GM18907 (cell line): ENCODE results near the gene EBLN1.

Experiments used
- ATAC-seq: cut with Tn5 transposase; IDR thresholded peaks from one replicate; pipeline ENCODE4 v1.9.1; 2021; ENCODE audit warnings: mild to moderate bottlenecking, moderate library complexity; ENCODE audit not compliant: unreplicated experiment

EBLN1 gene

GRCh38 chr10:22217842-22218241, at the start of gene EBLN1:
Gene EBLN1 (minus strand): TSS chr10:22218015. CDS start chr10:22209983, 8,032 bp downstream.
- no peak for ATAC-seq

DNA sequence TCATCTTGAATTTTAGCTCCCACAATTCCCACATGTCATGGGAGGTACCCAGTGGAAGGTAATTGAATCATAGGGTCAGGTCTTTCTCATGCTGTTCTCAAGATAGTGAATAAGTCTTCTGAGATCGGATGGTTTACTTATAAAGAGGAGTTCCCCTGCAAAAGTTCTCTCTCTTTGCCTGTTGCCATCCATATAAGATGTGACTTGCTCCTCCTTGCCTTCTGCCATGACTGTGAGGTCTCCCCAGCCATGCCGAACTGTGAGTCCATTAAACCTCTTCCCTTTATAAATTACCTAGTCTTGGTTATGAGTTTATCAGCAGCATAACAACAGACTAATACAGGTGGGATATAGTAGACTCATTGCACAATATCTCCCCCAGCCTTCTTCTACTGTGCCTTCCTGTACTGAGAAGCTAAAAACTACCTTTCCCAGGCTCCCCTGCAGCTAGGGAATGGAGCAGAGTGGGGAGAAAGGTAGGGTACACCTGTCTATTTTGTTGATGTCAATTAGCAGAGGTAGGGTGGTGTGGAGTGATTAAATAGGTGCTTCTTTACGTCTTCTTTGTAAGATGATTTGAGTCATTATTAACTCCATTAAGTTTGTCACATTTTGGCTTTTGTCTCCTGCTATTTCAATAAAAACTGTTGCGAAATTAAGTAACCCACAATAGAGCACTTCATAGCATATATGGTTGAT, 48.2 kb upstream of the EBLN1 start:
- no peak for ATAC-seq

- ATAC-seq, result no peak
Observed at GRCh38 chr10:22263106-22263505, 45.3 kb upstream of the EBLN1 start.

DNA sequence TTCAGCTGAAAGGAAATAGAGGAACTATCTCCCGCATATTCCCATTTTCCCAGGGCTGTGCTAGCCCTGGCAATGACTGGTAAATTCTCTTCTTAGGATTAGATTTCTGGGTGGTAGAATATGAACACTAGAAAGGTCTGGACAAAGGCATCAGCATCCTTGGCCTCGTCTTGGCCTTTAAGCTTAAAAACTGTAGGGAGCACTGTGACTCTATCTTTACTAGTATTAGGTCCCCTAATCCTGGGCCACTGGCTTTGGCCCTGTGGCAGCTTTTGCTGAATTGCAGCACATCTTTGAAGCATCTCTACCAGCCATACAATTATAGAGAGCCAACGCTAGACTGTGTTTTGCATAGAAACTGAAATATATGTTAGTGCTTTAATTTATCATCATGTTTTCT, 41.5 kb upstream of the EBLN1 start:
- no peak for ATAC-seq

GRCh38 chr10:22258471-22258870, 40.7 kb upstream of the EBLN1 start:
- ATAC-seq, result no peak

GRCh38 chr10:22253580-22253882, 35.7 kb upstream of the EBLN1 start:
- no peak for ATAC-seq

- peak; percentile 40 for ATAC-seq
Observed at GRCh38 chr10:22252801-22253579, 35.2 kb upstream of the EBLN1 start.

DNA sequence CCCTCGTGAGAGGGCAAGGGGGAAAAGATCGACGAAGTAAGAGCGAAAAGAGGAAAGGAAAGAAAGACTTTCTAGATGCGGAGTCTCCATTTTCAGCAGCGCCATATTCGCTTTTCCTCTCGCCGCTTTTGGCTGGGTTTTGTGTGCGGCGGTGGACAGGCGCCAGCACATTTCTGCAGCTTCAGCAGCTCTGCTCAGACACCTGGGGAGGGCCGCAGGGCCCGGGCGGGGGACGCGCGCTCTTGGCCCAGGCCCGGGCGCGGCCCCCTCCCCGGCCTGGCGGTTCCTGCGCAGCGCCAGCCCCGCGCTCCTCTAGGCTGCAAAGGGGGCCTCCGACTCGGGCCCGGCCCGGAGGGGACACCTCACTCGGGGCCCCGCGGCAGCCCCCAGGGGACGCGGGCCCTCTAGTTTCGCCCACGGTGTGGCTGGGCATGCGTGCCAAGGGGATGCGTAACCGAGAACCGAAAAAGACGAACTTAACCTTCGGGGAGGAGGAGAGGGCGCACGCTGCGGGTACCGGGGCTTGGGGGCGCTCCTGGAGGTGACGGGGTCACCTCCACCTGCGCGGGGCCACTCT, 34.5 kb upstream of the EBLN1 start:
- ATAC-seq, result peak; percentile 67

DNA sequence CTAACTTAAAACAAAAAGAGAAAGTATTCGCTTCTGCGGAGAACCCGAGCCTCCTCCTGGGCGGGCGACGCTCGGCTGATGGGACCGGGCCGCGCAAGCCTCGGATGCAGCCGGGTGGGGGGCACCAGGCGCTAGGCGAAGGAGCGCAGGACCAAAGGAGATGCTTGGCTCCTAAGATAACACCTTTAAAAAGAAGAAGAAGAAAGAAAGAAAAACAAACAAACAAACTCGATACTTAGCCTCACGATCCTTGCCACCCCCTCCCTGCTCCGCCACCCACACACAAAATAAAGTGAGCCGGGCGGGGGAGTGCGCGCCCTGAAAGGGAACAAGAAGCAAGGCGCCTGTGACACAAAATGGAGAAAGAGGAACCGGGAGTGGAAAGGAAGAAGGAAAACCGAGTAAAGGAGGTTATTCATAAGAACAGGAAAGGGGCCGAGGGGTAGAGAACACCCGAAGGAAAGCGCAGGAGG, 34.0 kb upstream of the EBLN1 start:
- ATAC-seq, result peak; percentile 58

- no peak for ATAC-seq
Observed at GRCh38 chr10:22250897-22251660, 33.3 kb upstream of the EBLN1 start.

DNA sequence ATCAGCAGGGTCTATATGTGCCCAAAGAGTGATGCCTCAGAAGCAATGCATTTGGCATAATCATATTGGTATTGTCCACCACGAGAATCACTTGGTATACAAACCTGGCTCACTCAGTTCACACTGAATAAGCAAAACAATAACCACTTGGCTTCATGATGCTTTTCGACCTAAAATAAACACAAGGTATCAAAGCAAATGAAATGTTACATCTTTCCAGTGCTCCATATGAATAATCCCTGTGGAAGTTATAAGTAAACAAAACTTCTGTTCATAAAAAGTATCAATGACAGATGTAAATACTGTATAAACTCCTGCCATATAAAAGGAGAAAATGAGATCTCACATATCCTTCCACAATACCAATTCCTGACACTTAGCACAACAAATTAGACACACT, 29.8 kb upstream of the EBLN1 start:
- no peak for ATAC-seq

DNA sequence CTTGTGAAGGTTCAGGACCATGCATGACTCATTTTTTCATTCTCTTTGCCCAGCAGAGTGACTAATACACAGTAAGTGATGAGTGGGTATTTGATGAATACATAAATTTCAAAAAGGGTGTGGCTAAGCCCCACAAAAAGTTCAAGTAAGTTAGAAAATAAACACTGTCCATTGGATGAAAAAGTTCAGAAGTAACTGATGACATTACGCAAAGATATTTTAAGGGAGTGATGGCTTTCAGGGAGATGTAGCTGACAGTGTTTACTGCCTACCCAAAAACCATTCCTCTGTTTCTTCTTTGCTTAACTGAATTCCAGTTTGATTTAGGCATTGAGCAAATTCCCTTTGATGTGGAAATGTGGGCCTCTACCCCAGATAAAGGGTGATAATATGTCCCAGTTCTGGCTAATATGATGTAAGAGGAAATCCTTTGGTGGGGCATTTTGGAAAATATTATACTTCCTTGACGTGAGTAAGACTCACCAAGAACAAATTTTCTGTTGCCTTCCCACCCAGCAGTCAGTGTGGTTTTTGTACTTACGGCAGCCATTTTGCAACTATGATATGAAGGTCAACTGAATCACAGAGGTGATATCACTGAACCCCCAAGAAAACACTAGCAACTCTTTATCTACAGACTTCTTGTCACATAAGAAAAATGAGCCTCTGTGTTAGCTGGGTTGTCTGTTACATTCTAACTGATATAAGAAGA, 29.0 kb upstream of the EBLN1 start:
- ATAC-seq, result no peak

DNA sequence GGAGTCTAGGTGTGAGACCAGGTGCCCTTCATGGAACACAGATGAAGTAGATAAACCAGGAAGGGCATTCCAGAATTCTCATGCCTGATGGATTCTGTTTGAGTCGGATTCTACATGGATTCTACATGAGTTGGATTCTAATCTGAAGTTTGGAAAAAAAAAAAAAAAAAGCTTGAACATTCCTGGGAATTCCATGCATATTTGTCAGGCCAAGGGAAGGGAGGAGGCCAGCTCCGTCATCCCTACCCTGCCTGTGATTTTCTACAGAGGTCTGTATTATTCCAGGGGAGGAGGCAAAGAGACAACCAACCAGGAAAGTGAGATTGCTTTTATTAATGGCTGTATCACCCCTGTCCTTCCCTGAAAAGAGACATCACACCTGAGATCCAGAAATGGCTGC, 27.8 kb upstream of the EBLN1 start:
- ATAC-seq, result no peak

GRCh38 chr10:22244855-22245254, 27.0 kb upstream of the EBLN1 start:
- ATAC-seq, result no peak

GRCh38 chr10:22244001-22244400, 26.2 kb upstream of the EBLN1 start:
- ATAC-seq, result no peak

DNA sequence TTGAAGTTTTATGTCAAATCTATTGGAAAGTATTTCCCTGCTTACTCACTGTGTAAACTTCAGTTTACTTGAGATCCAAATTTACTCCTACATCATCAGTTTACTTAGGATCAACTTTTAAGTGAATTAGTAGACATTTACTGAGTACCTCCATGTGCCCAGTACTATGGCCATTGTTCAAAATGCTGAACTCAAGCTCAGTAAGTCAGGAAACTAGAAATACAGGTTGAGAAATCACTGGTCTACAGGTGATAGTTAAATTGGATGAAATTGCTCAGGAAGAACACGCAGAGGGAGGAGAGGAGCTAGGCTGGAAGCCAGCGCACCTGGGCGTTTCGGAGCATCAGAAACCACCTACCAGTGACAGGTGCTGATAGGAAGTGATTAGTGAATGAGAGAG, 25.5 kb upstream of the EBLN1 start:
- no peak for ATAC-seq

- no peak for ATAC-seq
Observed at GRCh38 chr10:22231260-22231659, 13.4 kb upstream of the EBLN1 start.

- no peak for ATAC-seq
Observed at GRCh38 chr10:22230158-22230833, 12.5 kb upstream of the EBLN1 start.

GRCh38 chr10:22229802-22230157, 12.0 kb upstream of the EBLN1 start:
- ATAC-seq, result no peak
